GM20000 (cell line): ENCODE measurements around the gene MTHFD1L.
"Not testable (repeated sequence)": the region's sequence is repeated elsewhere in the genome, so short reads cannot be mapped to it uniquely, and the experiment has no call there.

Experiments
- DNase-seq: peaks from one replicate; pipeline ENCODE4 v3.0.0; 2012; ENCODE audit warnings: low spot score
- TF ChIP-seq, protein P1 (sequence below): IDR thresholded peaks from 2 replicates; pipeline ENCODE4 v1.5.1; 2012; ENCODE audit warnings: mild to moderate bottlenecking, control low read depth; ENCODE audit errors: extremely low read depth, missing control alignments

Gene MTHFD1L

GRCh38 chr6:151025076-151025475, 159.6 kb downstream of the MTHFD1L start:
- no peak for DNase-seq
- TF ChIP-seq, protein P1, sequence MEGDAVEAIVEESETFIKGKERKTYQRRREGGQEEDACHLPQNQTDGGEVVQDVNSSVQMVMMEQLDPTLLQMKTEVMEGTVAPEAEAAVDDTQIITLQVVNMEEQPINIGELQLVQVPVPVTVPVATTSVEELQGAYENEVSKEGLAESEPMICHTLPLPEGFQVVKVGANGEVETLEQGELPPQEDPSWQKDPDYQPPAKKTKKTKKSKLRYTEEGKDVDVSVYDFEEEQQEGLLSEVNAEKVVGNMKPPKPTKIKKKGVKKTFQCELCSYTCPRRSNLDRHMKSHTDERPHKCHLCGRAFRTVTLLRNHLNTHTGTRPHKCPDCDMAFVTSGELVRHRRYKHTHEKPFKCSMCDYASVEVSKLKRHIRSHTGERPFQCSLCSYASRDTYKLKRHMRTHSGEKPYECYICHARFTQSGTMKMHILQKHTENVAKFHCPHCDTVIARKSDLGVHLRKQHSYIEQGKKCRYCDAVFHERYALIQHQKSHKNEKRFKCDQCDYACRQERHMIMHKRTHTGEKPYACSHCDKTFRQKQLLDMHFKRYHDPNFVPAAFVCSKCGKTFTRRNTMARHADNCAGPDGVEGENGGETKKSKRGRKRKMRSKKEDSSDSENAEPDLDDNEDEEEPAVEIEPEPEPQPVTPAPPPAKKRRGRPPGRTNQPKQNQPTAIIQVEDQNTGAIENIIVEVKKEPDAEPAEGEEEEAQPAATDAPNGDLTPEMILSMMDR = no peak

DNA sequence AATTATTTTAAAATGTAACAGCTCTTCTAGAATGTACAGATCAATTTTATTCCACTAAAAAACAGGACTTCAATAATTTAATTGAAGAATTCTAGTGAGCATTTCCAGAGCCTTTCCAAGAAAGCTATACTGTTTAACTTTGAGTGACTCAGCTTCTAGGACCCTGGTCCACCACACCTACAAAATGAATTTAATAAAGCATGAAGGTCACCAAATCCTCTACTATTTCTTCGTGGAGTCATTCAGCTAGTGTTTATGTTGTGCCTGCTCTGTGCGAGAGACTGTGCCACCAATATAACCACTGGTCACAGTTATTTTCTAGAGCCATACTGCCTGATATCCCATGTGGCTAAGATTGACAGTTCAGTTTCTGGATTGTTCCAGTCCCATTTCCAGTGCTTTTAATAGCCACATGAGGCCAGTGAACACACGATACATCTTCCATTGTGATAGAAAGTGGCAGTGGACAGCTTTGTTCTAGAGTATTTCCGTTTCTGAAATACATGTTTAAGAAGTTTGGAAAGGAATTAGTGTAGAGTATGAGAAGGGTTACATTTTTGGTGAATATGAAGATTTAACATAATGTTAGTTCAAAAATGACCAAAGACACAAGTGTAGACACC, 160.7 kb downstream of the MTHFD1L start:
- DNase-seq = no peak
- TF ChIP-seq, protein P1 = no peak

DNA sequence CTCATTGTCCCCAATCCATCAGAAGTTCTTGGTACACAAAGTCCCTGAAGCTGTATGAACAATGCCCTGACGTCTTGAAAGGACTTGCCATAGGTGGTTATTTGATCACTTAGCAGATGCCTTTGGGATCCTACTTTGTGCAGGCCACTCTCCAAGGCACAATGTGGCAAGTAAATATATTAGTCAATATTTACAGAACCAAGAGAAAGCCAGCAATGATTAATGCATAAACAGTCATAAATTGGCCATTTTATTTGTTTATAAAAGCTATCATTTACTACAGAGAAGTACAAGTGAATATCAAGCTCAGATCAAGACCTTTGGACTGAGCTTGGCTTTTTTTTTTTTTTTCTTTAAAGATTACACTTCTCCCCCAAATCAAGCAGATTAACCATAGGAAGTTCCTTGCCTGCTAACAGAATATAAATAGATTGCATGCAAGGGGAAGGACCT, 161.8 kb downstream of the MTHFD1L start:
- DNase-seq = no peak
- TF ChIP-seq, protein P1 = no peak

- TF ChIP-seq, protein P1 = no peak
- no peak for DNase-seq
Measured at GRCh38 chr6:151027936-151028838, 162.7 kb downstream of the MTHFD1L start.

GRCh38 chr6:151029970-151030369, 164.5 kb downstream of the MTHFD1L start:
- DNase-seq = no peak
- TF ChIP-seq, protein P1 = no peak

DNA sequence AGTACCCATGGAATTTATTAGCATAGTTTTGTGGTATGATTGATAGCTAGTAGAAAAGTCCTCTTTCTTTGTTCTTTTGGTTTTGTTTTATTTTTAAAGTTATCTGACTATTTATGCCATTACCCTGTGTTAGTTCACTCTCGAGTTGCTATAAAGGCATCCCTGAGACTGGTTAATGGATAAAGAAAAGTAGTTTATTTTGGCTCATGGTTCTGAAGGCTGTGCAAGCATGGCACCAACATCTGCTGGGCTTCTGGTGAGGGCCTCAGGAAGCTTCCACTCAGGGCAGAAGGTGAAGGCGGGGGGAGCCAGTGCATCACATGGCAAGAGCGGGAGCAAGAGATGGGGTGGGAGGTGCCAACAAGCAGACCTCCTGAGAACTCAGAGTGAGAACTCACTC, 166.5 kb downstream of the MTHFD1L start:
- TF ChIP-seq, protein P1 = no peak
- DNase-seq = no peak

GRCh38 chr6:151034825-151035781, 169.6 kb downstream of the MTHFD1L start:
- no peak for DNase-seq
- TF ChIP-seq, protein P1 = no peak

DNA sequence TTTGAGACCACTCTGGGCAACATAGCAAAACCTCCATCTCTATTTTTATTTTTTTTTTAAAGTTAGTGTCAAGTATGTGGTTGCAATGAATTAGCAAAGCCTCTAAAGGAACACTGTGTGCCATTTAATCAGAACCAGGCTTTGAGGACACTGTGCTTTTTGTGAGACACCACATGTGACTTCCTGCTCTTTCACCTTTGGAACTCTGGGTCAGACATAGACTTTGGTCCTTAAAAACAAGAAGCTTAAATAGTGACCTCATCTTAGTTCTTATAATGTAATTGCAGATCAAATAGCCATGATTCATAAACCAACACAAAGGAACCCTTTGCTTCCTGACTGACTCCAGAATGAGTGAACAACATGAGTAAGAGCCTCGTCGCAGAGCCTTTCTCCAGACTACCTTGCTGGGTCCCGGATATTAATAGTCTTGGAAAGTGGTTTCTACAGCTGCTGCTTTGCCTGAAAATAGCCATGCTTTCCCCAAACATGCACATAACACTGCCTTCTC, 170.8 kb downstream of the MTHFD1L start:
- DNase-seq = not testable (repeated sequence)
